CD4-positive, alpha-beta T cell treated with Interleukin-6 for 4 hours (primary cell): ENCODE measurements around the gene LCE6A.
A peak's percentile ranks its signal among the peaks of the same experiment; 100 is the strongest.

Experiments used
- DNase-seq: peaks from one replicate; pipeline ENCODE4 v3.0.0-alpha.2; 2020; ENCODE audit warnings: mixed read lengths

The LCE6A gene

GRCh38 chr1:152842556-152842955 is at the start of gene LCE6A:
Gene LCE6A, plus strand, starts transcription at chr1:152842856. Its CDS starts 665 bp downstream, at chr1:152843521.
- no peak for DNase-seq

- no peak for DNase-seq
Measured at GRCh38 chr1:152795686-152796085, 47.0 kb upstream of the LCE6A start.

- DNase-seq: no peak
Measured at GRCh38 chr1:152796421-152796820, 46.2 kb upstream of the LCE6A start, which contains the start of gene LCE1D. Gene LCE1D, plus strand, starts transcription at chr1:152796721. Its CDS starts 1,074 bp downstream, at chr1:152797795.

GRCh38 chr1:152801333-152801732 is 41.3 kb upstream of the LCE6A start:
- no peak for DNase-seq

- DNase-seq: no peak
Measured at GRCh38 chr1:152806576-152806975, 36.1 kb upstream of the LCE6A start, which contains the start of gene LCE1C. Gene LCE1C, minus strand, starts transcription at chr1:152806651. Its CDS starts 1,173 bp downstream, at chr1:152805478.

GRCh38 chr1:152811050-152811449 is 31.6 kb upstream of the LCE6A start:
- no peak for DNase-seq

GRCh38 chr1:152811671-152812070 is 31.0 kb upstream of the LCE6A start, which contains the start of gene LCE1B:
Gene LCE1B, plus strand, starts transcription at chr1:152811971. Its CDS starts 476 bp downstream, at chr1:152812447.
- DNase-seq: no peak

GRCh38 chr1:152817309-152817708 is 25.3 kb upstream of the LCE6A start:
- no peak for DNase-seq

- DNase-seq: no peak
Measured at GRCh38 chr1:152823294-152823693, 19.4 kb upstream of the LCE6A start.

- no peak for DNase-seq
Measured at GRCh38 chr1:152824964-152825363, 17.7 kb upstream of the LCE6A start.

GRCh38 chr1:152827173-152827572 is 15.5 kb upstream of the LCE6A start, which contains the start of gene LCE1A:
Gene LCE1A, plus strand, starts transcription at chr1:152827473. Its CDS starts 0 bp downstream, at chr1:152827473.
- DNase-seq: no peak

GRCh38 chr1:152836870-152837269 is 5.8 kb upstream of the LCE6A start:
- no peak for DNase-seq

- no peak for DNase-seq
Measured at GRCh38 chr1:152855661-152856060, 13.0 kb downstream of the LCE6A start.

GRCh38 chr1:152858062-152858461 is 15.4 kb downstream of the LCE6A start:
- DNase-seq: no peak

- no peak for DNase-seq
Measured at GRCh38 chr1:152859696-152860095, 17.0 kb downstream of the LCE6A start, which contains the start of gene LCE7A. Gene LCE7A, plus strand, starts transcription at chr1:152859996. Its CDS starts 702 bp downstream, at chr1:152860698.

GRCh38 chr1:152860129-152860528 is 17.5 kb downstream of the LCE6A start:
- DNase-seq: no peak

GRCh38 chr1:152861374-152861773 is 18.7 kb downstream of the LCE6A start:
- no peak for DNase-seq

- DNase-seq: no peak
Measured at GRCh38 chr1:152864443-152864842, 21.8 kb downstream of the LCE6A start.

GRCh38 chr1:152866321-152866720 is 23.7 kb downstream of the LCE6A start:
- no peak for DNase-seq

- DNase-seq: peak; percentile 55
Measured at GRCh38 chr1:152869808-152870419, 27.3 kb downstream of the LCE6A start.

- no peak for DNase-seq
Measured at GRCh38 chr1:152870831-152871730, 28.4 kb downstream of the LCE6A start.

- no peak for DNase-seq
Measured at GRCh38 chr1:152871731-152872126, 29.1 kb downstream of the LCE6A start.

GRCh38 chr1:152873495-152873894 is 30.8 kb downstream of the LCE6A start:
- DNase-seq: no peak

- DNase-seq: no peak
Measured at GRCh38 chr1:152876827-152877226, 34.2 kb downstream of the LCE6A start.
